GM21576 (cell line): ENCODE measurements around the gene GPS1.

ENCODE experiments used
- ATAC-seq: cut with Tn5 transposase; IDR thresholded peaks from one replicate; pipeline ENCODE4 v1.9.1; 2021; ENCODE audit warnings: mild to moderate bottlenecking, moderate library complexity; ENCODE audit not compliant: unreplicated experiment

Gene GPS1

DNA sequence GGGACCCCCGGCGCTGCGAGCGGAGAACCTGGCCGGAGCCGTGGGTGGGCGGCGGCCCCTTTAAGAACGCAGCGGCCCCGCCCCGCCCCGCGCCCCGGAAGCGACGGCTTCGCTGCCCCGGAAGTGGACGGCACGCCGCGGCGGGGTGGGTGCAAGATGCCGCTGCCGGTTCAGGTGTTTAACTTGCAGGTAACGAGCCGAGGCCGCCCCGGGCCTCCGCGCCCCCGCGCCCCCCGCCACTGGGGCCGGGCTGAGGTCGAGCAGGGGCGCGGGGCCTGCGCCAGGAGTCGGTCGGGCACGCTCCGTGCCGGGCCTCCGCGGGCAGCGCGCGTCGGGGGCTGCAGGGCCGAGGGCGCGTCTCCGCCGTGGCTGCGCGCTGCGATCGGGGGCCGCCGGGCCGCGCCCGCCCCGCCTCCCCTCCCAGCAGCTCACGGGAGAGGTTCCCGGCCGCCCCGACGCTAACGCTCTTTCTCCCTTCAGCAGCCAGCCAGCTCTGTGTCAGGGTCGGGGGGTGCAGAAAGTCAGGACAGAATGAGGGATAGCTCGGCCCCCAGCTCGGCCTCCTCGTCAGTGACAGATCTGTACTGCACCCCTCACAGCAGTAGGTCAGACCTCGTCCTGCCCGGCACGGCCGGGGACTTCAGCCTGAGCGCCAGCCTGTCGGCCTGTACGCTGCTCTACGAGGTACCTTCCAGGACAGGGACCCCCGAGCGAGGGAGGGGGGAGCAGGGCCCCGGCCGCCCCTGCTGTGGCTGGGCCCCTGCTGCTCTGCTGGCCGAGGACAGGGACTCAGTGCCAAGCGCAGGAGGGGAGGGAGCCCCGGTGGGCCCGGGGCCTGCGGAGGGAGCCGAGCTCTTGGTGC lies at the start of gene GPS1, which contains the start of gene RFNG:
Gene GPS1 (plus strand): TSS at position 123 of the 862 bp plus-strand sequence. CDS start 34 bp downstream, at position 157.
Gene RFNG (minus strand): TSS at position 36 of the 862 bp plus-strand sequence. CDS start 45 bp downstream, outside the sequence.
- ATAC-seq, result peak; percentile 55

DNA sequence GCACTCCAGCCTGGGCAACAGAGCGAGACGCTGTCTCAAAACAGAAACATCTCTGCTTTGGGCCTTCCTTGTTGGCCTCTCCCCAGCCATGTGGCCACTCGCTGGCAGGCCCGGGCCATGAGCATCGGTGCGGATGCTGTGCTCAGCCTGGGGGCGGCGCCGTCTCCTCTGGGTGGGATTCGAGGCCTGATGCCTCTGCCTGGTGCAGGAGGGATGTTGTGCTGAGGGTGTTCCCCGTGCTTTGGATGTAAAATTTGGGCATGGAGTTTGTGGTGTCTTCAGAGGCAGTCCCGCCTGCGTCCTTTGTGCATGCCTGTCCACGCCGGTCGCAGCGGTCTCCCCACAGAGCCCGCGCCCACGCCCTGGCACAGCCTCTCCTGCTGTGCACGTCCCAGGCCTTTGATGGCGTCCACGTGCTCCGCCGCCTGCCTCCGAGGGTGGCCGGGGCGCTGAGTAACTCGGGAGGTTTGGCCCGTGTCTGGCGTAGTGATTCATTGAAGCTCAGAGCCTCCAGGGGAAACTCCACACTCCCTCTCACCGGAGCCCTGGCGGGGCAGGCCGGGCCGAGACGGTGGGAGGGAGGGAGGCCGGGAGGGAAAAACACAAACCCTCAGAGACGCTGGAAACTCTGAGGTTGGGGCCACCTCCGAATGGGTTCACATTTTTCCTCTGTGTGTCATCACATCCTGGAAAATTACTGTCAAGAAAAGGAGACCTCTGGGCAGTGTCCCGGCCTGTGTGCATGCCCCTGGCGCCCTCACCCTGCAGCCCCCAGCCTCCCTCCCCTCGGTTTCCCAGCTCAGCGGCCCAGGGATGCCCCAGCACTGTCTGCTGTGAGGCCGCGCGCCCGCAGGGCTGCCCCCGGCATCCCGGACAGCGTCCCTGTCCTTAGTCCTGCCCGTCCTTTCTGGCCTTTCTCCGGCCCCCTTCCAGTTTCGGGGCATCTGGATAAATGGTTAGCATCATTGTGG lies 48.0 kb upstream of the GPS1 start:
- no peak for ATAC-seq

DNA sequence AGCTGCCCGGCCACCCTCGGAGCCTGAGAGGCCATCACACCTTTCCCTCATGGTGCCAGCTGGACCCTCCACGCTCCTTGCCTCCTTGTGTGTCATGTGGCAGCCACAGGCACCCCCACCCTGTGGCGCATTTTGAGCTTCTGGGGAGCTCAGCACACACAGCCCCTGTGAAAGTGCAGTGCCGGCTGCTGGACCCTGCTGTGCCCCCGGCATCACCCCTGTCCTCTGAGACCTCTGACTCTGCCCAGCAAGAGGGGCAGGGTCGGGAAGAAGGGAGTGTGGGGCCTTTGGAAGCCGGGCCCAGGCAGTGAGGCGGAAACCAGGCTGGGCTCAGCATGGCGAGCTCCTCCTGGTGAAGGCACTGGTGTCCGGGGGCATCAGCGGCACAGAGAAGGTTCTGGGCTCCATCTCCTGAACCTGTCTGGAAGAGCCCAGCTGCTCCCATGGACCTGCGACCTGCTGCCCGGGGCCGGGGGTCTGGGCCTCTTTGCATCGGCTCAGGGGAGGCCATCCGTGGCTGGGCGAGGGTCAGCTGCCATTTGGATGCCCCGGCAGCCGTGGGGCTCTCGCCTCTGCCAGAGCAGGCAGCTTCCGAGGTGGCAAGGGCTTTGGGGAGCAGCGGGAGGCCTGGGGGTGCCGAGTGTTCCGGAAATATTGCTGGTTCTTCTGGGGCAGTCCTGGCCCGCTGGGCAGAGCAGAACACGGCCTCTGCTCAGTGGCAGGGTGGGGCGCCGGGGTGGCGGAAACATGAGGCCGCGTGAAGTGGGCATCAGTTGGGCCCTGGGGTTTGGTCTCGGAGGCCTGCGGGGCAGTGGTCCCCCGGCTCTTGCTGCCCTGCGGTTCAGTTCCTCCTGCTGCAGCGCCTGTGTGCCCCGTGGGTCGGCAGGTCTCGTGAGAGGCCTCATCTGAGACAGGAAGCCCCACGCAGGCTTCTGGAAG lies 46.9 kb upstream of the GPS1 start:
- ATAC-seq, result no peak

DNA sequence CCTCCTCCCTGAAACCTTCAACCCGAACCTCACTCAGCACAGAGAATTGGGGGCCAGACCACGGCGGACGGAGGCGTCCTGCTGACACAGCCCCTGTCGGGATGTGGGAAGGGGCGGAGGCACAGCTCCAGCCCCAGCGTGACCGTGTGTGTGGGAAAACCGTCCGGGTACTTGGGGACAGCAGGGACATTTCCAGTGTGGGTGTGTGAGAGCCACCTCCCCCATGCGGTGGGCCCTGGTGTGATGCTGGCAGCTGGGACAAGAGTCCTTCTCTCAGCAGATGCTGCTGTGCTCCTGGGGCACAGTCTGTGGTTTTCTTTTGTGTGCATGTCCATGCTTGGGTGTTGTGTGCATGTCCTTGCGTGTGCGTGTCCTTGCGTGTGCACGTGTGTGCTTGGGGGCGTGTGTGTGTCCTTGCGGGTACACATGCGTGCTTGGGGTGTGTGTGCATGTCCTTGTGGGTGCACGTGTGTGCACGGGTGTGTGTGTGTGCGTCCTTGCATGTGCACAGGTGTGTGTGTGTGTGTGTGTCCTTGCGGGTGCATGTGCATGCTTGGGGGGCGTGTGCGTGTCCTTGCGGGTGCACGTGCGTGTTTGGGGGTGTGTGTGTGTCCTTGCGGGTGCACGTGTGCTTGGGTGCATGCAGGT lies 45.9 kb upstream of the GPS1 start:
- ATAC-seq, result no peak

DNA sequence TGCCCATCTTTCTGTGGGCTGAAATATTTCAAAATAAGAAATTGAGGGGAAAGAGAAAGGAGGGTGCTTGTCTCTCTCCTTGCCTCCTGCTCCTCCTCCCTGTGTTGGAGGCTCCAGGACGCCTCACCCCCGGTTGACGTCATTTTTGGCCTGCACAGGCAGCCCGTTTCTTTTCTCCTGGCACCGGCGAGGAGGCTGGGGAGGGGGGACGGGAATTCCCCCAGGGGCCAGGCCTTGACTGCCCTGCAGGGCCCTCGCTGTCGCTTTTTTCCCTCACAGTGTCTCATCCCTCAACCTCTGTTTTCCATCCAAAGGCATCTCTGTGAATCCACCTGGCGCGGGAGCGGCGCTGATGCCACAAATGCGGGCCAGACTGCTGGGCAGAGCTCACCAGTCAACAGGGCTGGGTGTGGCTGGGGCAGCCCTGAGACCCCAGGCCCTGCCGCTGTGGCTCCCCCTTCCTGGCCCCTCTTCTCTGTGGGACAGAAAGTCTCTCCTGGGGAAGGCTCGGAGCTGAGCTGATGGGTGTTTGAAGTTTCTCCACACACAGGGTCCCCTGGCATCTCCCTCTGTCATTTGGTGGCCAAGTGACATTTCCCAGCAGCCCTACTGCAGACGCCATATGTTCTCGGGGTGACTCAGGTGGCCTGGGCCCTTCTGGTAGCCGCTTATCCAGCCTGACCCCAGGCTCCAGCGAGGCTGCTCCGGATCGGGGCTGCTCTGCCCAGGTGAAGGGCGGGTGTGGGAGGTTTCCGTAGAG lies 45.0 kb upstream of the GPS1 start:
- no peak for ATAC-seq

DNA sequence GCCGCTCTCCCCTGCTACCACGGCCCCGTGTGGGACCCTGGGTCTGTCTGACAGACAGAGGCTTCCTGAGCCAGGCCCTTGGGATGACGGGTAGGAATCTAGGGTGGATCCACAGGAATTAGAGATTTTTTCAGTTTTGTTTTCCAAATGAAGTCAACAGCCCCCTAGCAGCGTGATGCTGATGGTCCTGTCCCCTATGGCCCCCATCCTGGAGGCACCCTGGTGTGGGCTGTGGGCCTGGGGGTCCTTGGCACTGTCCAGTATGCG lies 44.5 kb upstream of the GPS1 start:
- no peak for ATAC-seq

DNA sequence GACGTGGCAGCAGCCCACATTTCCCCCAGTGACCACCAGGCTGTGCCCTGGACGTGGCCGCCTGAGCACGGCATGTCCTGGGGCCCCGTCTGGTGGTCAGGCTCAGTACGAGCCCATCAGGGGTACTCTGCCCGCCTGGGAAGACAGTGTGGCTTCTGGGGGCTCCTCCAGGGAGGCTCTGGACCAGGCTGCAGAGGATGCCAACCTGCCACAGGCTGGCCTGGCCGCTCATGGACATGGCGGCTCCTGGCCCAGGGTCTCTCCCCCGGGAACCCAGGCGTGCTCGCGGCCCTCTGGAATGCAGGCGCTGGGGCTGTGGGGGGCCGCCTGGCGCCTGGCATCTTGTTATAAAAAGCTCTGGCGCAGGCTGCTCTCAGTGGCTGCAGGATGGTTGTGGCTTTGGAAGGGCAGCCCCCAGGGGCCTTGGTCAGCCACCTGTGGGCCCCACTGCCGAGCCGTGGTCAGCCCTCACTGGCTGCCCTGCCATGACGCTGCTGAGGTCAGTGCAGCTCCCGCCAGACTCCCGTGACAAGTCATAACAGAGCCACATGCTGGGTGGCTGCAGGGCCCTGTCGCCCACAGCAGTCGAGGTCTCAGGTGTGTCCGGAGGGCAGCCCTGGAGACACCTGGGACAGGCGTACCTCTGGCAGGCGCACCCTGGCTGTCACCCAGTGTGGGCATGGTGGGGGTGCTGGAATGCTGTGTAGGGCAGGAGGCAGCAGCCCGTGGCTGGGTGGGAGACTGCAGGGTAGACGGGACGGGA lies 44.0 kb upstream of the GPS1 start:
- ATAC-seq, result no peak

DNA sequence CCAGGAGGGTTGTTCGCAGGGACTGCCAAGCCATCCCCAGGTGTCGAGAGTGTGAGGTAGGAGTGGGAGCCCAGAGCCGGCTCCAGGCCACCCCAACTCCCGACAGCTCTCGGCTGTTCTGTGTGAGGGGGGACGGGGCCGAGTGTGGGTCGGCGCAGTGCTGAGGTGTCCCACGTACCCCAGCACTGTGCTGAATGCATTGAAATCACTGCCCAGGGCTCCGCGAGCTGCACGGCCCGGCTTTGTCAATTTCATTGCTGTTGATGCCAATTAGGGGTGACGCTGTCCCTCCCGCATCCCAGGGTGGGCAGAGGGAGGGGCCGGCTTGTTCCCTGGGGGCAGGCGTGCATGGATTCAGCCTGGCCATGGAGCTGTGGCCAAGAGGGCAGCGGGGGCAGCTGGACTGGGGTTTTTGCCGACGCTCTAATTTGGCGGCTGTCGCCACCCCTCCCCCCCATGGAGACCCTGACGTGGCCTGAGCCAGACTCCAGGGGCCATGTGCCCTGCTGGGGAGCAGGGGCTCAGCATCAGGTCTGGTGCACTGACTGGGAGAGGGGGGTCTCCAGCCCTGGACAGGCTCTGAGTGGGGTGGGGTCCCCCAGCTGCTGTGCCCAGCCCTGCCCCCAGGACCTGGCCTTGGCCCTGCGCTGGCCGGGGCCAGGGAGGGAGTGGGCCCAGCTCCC lies 43.3 kb upstream of the GPS1 start:
- ATAC-seq, result no peak

DNA sequence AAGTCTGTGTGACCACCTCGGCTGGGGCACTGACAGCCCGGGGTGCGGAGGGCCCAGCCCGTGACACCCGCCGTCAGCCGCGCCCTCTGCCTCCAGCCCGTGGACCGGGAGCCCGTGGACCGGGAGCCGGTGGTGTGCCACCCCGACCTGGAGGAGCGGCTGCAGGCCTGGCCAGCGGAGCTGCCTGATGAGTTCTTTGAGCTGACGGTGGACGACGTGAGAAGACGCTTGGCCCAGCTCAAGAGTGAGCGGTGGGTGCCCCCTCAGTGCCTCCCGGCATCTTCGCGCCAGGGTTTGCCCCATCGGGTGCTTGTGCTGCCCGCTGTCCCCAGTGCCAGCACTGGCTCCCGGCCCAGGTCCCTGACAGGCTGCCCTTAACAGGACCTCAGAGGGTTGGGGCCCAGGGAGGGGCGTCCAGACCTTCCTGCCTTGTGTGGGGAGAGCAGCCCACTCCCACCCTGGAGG lies 42.7 kb upstream of the GPS1 start:
- no peak for ATAC-seq

DNA sequence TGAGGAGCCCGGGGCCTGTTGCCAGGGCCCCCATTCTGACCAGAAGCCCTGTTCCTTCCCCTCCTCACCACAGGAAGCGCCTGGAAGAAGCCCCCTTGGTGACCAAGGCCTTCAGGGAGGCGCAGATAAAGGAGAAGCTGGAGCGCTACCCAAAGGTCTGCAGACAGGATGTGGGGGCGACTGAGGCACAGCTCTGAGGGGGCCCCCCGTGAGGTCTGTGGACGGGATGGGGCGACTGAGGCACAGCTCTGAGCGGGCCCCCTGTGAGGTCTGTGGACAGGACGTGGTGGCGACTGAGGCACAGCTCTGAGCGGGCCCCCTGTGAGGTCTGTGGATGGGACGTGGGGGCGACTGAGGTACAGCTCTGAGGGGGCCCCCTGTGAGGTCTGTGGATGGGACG lies 42.3 kb upstream of the GPS1 start:
- no peak for ATAC-seq

DNA sequence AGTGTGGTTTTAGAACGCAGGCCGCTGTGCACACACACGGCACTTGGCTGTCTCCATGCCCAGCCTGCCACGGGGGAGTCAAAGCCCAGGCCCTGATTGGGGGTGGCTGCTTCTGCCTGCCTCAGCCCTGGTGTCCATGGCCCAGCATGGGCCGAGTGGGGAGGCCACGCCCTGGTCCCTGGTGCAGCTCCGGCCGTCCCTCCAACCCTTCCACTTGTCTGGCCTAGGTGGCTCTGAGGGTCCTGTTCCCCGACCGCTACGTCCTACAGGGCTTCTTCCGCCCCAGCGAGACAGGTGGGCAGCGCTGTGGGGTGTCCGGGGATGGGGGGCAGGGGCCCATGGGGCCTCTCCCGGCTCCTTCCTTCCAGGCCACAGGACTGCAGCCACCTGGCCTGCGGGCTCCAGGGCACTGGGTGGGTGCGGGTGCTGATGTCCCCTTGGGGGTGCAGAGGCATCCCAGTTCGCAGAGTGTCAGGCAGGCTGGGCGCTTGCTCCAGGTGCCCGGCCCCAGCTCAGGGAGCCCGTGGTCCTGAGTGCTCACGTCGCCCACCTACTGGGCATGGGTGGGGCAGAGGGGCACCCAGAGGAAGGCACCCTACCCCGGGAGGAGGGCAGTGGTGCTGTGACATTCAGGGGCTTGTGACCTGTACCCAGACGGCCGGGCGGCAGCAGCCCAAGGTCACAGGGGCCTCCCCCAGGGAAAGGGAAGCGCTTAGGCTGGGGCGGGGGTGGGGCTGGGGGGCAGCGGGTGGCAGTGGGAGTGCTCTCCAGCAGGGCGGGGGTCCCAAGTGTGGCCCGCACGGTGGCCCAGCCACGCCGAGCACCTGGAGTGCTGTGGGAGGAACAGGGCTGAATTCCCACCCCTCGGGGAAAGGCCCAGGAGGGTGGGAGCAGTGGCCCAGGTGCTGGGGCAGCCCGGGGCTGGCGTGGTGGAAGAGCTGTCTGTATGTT lies 40.8 kb upstream of the GPS1 start:
- no peak for ATAC-seq

DNA sequence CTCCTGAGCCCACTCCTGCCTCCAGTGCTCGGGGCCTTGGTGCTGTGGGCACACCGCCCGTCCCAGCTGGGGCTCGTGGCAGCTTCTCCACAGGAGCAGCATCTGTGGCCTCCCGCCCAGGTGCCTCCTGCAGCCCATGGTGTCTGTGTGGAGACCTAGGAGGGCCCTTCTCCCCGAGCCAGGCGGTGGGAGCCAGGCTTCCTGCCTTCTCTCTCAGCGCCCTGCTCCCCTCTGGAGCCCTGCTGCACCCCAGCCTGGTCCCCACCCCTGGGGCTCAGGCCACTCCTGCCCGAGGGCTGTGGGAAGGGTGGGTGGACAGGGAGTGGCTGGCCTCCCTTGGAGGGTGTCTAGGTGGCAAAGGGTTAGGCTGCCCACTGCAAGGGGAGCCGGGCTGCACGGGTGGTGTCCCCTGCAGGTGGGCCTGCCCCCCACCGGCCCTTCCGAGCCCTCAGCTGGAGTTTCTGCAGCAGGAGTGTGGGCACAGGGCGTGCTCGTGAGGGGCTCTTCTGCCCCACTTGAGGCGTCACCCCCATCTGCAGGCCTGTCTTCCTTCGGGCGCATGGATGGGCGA lies 40.0 kb upstream of the GPS1 start:
- no peak for ATAC-seq

DNA sequence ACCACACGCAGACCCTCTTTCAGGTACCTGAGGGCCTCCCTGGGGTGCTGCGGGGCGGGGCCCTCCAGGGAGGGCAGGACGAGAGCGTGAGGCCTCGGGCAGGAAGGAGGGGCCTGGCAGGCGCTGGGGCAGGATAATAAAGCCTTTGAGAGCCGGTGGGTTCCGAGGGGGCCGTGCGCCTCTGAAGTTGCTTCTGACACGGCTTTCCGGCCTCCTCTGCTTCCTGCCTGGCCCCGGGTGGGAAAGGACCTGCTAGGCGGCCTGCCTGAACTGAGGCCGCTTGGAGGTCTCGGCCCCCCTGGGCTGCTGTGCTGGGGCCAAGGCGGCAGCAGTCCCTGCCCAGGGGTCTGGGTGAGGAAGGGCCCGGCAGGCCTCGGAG lies 39.4 kb upstream of the GPS1 start:
- ATAC-seq, result no peak

DNA sequence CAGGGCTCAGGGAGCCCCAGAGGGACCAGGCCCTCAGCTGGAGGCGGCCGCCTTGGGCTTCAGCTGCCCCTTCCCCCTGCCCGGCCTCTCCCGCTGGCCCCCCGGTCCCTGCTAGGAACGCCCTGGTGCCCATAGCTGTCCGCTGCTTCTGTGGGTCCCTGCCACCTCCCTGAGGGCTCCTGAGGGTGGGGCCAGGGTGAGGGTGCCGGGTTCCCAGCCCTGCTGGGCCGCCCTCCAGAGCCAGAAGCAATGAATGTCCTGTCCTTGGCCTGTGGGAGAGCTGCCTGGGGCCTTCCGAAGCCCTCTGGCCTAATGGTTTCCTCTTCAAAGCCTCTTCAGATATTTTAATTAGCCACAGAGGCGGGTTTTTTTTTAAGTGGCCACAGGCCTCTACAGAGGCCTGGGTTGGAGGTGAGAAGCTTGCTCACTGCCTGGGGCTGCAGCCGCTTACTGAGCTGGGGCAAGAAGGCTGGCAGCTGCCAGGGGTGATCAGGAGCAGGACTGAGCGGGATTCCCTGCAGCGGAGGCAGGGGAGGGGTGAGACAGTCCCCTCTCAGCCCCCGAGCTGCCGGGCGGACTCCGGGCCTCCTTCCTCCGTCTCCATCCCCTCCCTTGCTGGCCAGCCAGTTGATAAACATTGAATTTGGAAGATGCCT lies 38.9 kb upstream of the GPS1 start:
- no peak for ATAC-seq

DNA sequence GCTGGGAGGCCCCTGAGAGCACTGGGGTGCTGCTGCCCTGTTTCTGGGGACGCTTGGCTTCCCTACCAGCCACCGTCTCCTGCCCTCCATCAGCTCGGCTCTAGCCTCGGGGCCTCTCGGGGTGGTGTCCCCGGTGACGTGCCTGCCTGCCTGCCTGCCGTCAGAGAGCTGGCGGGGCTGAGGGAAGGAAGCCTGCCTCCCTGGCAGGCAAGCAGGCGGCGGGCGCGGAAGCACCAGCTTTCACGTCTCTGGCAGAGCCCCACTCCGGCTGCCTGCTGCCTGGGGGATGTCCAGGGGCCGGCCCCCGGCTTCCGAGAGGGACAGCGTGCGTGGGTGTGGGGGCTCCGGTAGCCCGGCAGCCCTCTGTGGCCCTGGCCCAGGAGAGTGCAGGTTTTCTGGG lies 38.4 kb upstream of the GPS1 start:
- no peak for ATAC-seq

DNA sequence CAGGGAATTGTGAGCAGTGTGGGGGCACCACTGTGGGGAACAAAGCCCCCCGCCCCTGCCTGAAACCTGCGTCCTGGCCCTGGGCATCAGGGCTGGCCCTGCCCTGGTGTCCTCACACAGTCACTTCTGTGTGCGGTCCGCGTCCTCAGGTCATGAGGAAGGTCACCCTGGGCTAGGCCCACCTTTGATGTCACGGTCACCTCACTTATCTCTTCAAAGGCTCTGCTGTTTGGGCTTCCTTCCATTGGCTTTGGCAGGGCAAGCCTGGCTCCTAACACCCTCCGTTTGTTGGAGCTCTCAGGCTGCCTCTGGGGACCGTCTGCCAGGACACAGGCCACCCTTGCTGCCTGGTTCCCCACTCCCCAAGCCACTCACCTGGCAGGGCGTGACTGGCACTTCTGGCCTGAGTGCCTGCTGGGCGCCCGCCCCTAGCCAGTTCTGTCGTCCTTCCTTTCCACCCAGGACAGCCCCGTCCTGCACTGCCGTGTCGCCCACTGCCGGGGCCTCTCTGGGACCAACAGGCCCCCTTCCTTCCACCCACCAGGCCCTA lies 37.9 kb upstream of the GPS1 start:
- ATAC-seq, result no peak
